Adrenal gland (tissue), 12 donors: ENCODE results near the gene PBX1. TPM values are rescaled to one million over a fixed set of nuclear protein-coding genes. Genes with fewer than 3 reads are reported as not detected.

Source experiments
- DNase-seq, 7 donors: peaks; one replicate each; pipeline ENCODE4 v3.0.0-alpha.2; 2019 to 2020
- H3K27ac ChIP-seq, 5 donors: fragments of 200-600 bp; sonication (generic) in 4 of 5; 1 replicate in 3 of 5; 2 replicates in 2 of 5; pipeline versions ENCODE4 v1.5.1 to v1.8.0; 2016 to 2020; ENCODE audit warnings: mild to moderate bottlenecking in 1 of 5
- H3K27me3 ChIP-seq: fragments of 200-600 bp; 2 replicates; pipeline ENCODE4 v1.8.0; 2021
- H3K36me3 ChIP-seq, 2 donors: fragments of 200-600 bp; replicated peaks in 1 of 2; 1 replicate in 1 of 2; 2 replicates in 1 of 2; pipeline versions ENCODE4 v1.5.1 to v1.8.0; 2018 to 2022
- H3K4me1 ChIP-seq, 2 donors: fragments of 200-600 bp; replicated peaks in 1 of 2; 1 replicate in 1 of 2; 2 replicates in 1 of 2; pipeline versions ENCODE4 v1.5.1 to v1.8.0; 2018 to 2021
- H3K4me3 ChIP-seq, 4 donors: fragments of 200-600 bp; sonication (generic) in 3 of 4; one replicate each; pipeline ENCODE4 v1.5.1; 2016 to 2018
- H3K9me3 ChIP-seq, 3 donors: fragments of 200-600 bp; sonication (generic) in 1 of 3; replicated peaks in 1 of 3; 1 replicate in 2 of 3; 2 replicates in 1 of 3; pipeline versions ENCODE4 v1.5.1 to v1.8.0; 2016 to 2021
- POLR2A ChIP-seq, 2 donors: fragments of 450-650 bp; IDR thresholded peaks; one replicate each; pipeline ENCODE4 v1.6.1; 2017; ENCODE audit warnings: antibody characterized with exemption in 2 of 2, mild to moderate bottlenecking in 2 of 2, moderate library complexity in 1 of 2
- WGBS, 4 donors: extraction: QIAGEN DNeasy Blood & Tissue Kit in 2 of 4; methylation state at CpG; one replicate each; pipeline versions ENCODE4 v1.1.5 to v1.1.7; 2013 to 2017; 5-methylcytosine and 5-hydroxymethylcytosine counted together
- intact Hi-C, 2 donors: fragments of 100-400 bp; cut with DNase I; formaldehyde crosslinking; loops; one replicate each; pipeline versions ENCODE4 v1.14.1 to v1.15.0; 2022 to 2023
- polyA plus RNA-seq, 3 donors: library from polyadenylated mRNA; stranded (reverse); fragments of 200-250 nt in 2 of 3; fragments of 350-450 nt in 1 of 3; fragmentation: Illumina TruSeq in 1 of 3; extraction: RNeasy Lipid Tissue Mini Kit (QIAGEN cat#74804) in 1 of 3; gene quantifications; one replicate each; pipeline ENCODE4 v1.2.3, GENCODE V29; 2013 to 2014
- total RNA-seq, 9 donors: library from RNA; depleted of rRNA in 4 of 9; stranded (reverse); fragments of >200 nt in 4 of 9; fragments of 120-200 nt in 1 of 9; fragmentation: NEBNext Ultra II Directional in 1 of 9; extraction: Animal tissue kit (Norgen Biotek cat#: 25700) in 1 of 9; gene quantifications; one replicate each; pipeline versions ENCODE4 v1.1.0 to v1.2.4, GENCODE V29; 2013 to 2023
- TF ChIP-seq, protein P1 (sequence below), 6 experiments: fragments of 450-650 bp in 4 of 6; fragments of 200-600 bp in 2 of 6; sonication (generic) in 1 of 6; IDR thresholded peaks; 1 replicate in 5 of 6; 2 replicates in 1 of 6; pipeline versions ENCODE4 v1.5.1 to v1.8.0; 2016 to 2021; ENCODE audit warnings: antibody characterized with exemption in 6 of 6, mild to moderate bottlenecking in 2 of 6, moderate library complexity in 1 of 6
- donor health status: healthy with polysubstance abuse.
- donor health status: Bipolar disorder and iron deficiency.
- donor health status: DM: yes; HTN: yes; CAD: no.
- donor health status: DM: no; HTN: no; CAD: no.
- donor health status: DM: no; HTN: no; CAD: no.
- donor health status: DM: yes; HTN: yes; CAD: no.

The PBX1 gene
- total and polyA plus RNA-seq, 12 donors, result 13.0 to 294 (median 99.3) TPM

DNA sequence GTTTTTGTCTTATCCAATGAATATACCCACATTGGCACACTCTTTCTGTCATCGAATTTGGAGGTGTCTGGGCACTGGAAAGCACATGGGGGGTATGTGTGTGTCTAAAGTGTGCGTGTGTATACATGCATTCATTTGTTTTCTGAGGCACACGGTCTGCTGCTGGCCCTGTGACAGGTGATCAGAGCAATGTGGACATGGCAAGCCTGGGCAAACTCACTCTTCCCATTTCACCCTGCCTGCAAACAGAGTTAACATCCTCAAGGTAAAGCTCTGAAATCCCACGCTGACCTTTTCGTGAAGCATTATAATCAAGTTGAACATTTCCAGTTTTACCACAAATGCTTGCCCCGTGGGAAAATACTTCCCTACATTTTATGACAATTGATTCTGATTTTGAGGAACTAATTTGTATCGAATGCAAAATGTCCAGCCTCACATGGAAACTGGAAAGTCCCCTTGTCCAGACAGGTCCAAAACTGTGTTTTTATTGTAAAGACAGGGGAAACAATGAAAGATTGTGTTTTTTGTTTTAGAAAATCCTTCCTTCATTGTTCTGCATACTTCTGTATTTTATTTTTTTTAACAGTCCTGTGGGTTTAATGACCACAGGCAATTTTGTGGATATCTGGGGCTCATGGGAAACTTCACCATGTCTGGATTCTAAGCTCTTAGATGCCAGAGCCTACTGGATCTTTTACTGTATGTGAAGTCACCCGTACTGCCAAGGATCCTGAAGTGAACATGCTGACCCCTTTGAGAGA is 160.9 kb downstream of the PBX1 start:
- H3K4me3 ChIP-seq, result no peak overlapping the region
- no peak for DNase-seq
- H3K4me1 ChIP-seq, result peaks cover 11 to 61% of the 10 kb centered on the region in 2 donors
- H3K9me3 ChIP-seq, result no peaks in the 10 kb centered on the region
- H3K27me3 ChIP-seq, result no peaks in the 10 kb centered on the region
- 58 to 69% (median 60%) methylated on average over 8 of the region's 8 CpGs for WGBS, 4 donors
- H3K36me3 ChIP-seq, result no peaks in the 10 kb centered on the region
- intact Hi-C loops, result loop anchor here in 1 of 2 donors (10.0 kb wide), 1 partner anchor 55 kb away; no protein-coding TSS in a partner anchor
- peak overlapping the region in 3 of 5 donors; percentile 3 to 76 (median 55) for H3K27ac ChIP-seq
- TF ChIP-seq, protein P1, sequence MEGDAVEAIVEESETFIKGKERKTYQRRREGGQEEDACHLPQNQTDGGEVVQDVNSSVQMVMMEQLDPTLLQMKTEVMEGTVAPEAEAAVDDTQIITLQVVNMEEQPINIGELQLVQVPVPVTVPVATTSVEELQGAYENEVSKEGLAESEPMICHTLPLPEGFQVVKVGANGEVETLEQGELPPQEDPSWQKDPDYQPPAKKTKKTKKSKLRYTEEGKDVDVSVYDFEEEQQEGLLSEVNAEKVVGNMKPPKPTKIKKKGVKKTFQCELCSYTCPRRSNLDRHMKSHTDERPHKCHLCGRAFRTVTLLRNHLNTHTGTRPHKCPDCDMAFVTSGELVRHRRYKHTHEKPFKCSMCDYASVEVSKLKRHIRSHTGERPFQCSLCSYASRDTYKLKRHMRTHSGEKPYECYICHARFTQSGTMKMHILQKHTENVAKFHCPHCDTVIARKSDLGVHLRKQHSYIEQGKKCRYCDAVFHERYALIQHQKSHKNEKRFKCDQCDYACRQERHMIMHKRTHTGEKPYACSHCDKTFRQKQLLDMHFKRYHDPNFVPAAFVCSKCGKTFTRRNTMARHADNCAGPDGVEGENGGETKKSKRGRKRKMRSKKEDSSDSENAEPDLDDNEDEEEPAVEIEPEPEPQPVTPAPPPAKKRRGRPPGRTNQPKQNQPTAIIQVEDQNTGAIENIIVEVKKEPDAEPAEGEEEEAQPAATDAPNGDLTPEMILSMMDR (IDR thresholded peaks at IDR 0.05), result no peak
- no peak for TF ChIP-seq POLR2A (IDR thresholded peaks at IDR 0.05)

DNA sequence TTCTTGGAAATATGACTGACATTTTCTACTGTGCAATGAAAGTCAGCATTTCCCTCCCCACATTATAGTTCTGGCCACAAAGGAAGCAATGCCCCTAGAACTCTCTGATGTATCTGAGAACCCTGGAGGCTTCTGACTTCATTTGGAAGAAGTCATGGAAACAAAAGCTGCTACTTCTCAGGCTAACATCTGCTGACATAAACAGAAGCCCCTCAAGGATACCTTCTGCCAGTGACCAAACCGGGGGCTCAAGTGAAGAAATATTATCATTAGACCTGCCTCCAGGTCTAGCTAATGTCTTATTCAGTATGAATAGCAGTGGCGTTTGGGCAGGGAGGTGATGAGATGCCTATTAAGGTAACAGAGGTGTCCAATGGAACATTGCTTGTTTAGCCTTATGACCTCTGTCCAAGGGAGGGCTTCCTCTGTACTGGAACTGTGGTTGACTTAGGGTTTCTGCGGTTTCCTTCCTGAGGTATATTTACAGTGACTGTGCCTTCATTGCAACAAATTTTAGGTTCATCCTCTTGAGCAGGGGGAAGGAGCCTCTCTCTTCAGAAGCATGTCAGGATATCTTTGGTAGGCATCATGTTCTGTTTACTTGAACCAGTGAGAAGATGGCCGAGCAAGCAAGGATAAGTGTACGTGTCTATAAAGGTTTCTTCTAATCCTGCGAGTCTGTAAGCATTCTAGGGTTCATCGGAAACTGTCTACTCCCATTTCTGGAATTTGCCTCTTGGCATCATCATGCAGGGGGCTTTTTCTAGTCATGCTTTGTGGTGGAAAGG is 161.7 kb downstream of the PBX1 start:
- intact Hi-C loops, result no loop called here
- 62 to 81% (median 76%) methylated on average over 7 of the region's 7 CpGs for WGBS, 4 donors
- Histone ChIP-seq H3K27ac (peak overlapping the region in 1 of 5 donors; percentile 76), H3K4me1 (peaks cover 11 to 68% of the 10 kb centered on the region in 2 donors), H3K4me3 (no peak overlapping the region), H3K27me3 (no peaks in the 10 kb centered on the region), H3K36me3 (no peaks in the 10 kb centered on the region), H3K9me3 (no peaks in the 10 kb centered on the region)
- DNase-seq, result no peak
- TF ChIP-seq, protein P1 (IDR thresholded peaks at IDR 0.05), result no peak
- no peak for TF ChIP-seq POLR2A (IDR thresholded peaks at IDR 0.05)

DNA sequence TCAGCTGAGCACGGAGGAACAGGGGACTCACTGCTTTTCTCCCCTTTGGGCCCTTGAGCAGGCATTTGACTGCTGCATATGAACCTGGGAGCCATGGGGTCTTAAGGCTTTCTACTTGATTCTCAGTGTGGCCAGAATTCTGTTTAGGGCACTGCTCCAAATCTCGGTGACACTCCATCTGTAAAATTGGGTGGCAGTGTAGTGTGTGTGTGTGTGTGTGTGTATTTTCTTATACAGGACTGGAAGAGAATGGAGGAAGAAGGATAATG is 162.2 kb downstream of the PBX1 start:
- no peaks in the 10 kb centered on the region for H3K36me3 ChIP-seq
- H3K4me1 ChIP-seq, result peaks cover 11 to 68% of the 10 kb centered on the region in 2 donors
- peak overlapping the region in 1 of 5 donors; percentile 51 for H3K27ac ChIP-seq
- H3K4me3 ChIP-seq, result no peak overlapping the region
- TF ChIP-seq, protein P1 (IDR thresholded peaks at IDR 0.05), result no peak
- TF ChIP-seq POLR2A (IDR thresholded peaks at IDR 0.05), result no peak
- no peaks in the 10 kb centered on the region for H3K27me3 ChIP-seq
- no peaks in the 10 kb centered on the region for H3K9me3 ChIP-seq
- intact Hi-C loops, result no loop called here
- DNase-seq, result no peak
- 36 to 46% (median 45%) methylated on average over 2 of the region's 2 CpGs for WGBS, 4 donors

DNA sequence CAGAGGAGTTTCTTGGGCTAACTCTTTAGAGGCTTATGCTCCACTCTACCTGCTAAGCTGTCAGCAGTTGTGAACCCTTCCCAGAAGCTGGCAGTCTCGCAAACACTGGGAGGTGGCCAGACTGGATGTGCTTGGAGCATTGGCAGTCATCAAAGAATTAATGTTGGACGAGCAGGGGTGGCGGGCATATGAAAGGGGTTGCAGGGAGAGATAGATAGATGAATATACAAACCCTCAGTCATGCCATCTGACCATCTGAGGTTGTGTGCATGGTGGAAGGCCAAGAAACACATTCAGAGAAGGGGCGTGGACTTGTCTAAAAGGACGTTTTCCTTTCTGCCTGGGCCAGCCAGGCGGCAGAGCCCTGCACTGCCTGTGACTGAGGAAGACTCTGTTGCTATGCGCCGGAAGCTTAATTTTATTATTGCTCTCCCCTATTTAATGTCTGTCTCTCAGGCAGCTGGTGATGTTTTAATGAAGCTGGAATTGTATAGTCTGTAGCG is 164.4 kb downstream of the PBX1 start:
- no peak for DNase-seq
- Histone ChIP-seq H3K27ac (no peak overlapping the region), H3K36me3 (no peaks in the 10 kb centered on the region), H3K4me1 (peaks cover 10 to 57% of the 10 kb centered on the region in 2 donors), H3K9me3 (no peaks in the 10 kb centered on the region), H3K4me3 (no peak overlapping the region), H3K27me3 (no peaks in the 10 kb centered on the region)
- TF ChIP-seq, protein P1 (IDR thresholded peaks at IDR 0.05), result no peak
- TF ChIP-seq POLR2A (IDR thresholded peaks at IDR 0.05), result no peak
- intact Hi-C loops, result no loop called here
- WGBS, 4 donors, result 86 to 94% (median 88%) methylated on average over 9 of the region's 9 CpGs
